HEK293 (cell line): ENCODE results near the gene FCMR.

Source experiments
- CTCF ChIP-seq: fragments of 450-650 bp; formaldehyde crosslinking; IDR thresholded peaks from 2 replicates; pipeline ENCODE4 v1.5.1; 2016; ENCODE audit warnings: missing biosample characterization, missing genetic modification characterization
- ZBTB1 ChIP-seq: fragments of 450-650 bp; formaldehyde crosslinking; IDR thresholded peaks from 2 replicates; pipeline ENCODE4 v1.5.1; 2016; ENCODE audit warnings: missing biosample characterization, missing genetic modification characterization
- ZBTB7A ChIP-seq: fragments of 450-650 bp; formaldehyde crosslinking; IDR thresholded peaks from 2 replicates; pipeline ENCODE4 v1.5.1; 2016; ENCODE audit warnings: low read depth, missing biosample characterization, missing genetic modification characterization
- ZNF18 ChIP-seq: fragments of 450-650 bp; formaldehyde crosslinking; IDR thresholded peaks from 2 replicates; pipeline ENCODE4 v1.5.1; 2016; ENCODE audit warnings: missing biosample characterization, missing genetic modification characterization
- ZNF19 ChIP-seq: fragments of 450-650 bp; formaldehyde crosslinking; IDR thresholded peaks from 2 replicates; pipeline ENCODE4; 2016; ENCODE audit warnings: missing biosample characterization, missing genetic modification characterization, low read depth
- TF ChIP-seq, protein P1 (sequence below): fragments of 450-650 bp; formaldehyde crosslinking; IDR thresholded peaks from 2 replicates; pipeline ENCODE4 v1.5.1; 2017; ENCODE audit warnings: missing biosample characterization, missing genetic modification characterization
- TF ChIP-seq, protein P2 (sequence below): fragments of 450-650 bp; formaldehyde crosslinking; IDR thresholded peaks from 2 replicates; pipeline ENCODE4 v1.5.1; 2016; ENCODE audit warnings: missing biosample characterization, missing genetic modification characterization

DNA sequence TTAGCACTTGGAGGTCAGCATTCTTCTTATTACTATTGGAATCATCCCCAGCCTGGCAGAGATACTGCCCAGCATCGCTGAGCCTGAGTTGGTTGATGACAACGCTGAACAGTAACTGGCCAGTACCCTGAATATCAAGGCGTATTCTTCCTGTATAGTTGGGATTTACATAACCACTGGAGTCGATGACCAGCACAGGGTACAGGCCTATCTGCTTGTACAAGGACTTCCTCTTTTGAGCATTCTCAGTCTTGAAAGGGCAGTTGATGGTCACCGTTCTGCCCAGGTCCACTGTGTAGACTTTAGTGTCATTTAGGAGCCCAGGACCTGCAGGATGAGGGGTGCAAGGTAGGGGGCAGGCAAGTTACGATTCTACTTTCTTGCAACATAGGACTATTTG is 15.7 kb upstream of the FCMR start:
- no peak for TF ChIP-seq CTCF (tag by site-specific recombination)
- no peak for TF ChIP-seq ZBTB7A (tag by site-specific recombination)
- TF ChIP-seq, protein P1, sequence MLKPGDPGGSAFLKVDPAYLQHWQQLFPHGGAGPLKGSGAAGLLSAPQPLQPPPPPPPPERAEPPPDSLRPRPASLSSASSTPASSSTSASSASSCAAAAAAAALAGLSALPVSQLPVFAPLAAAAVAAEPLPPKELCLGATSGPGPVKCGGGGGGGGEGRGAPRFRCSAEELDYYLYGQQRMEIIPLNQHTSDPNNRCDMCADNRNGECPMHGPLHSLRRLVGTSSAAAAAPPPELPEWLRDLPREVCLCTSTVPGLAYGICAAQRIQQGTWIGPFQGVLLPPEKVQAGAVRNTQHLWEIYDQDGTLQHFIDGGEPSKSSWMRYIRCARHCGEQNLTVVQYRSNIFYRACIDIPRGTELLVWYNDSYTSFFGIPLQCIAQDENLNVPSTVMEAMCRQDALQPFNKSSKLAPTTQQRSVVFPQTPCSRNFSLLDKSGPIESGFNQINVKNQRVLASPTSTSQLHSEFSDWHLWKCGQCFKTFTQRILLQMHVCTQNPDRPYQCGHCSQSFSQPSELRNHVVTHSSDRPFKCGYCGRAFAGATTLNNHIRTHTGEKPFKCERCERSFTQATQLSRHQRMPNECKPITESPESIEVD, result no peak
- no peak for TF ChIP-seq ZNF18 (tag by site-specific recombination)
- no peak for TF ChIP-seq ZBTB1 (tag by site-specific recombination)
- TF ChIP-seq ZNF19, result no peak
- TF ChIP-seq, protein P2, sequence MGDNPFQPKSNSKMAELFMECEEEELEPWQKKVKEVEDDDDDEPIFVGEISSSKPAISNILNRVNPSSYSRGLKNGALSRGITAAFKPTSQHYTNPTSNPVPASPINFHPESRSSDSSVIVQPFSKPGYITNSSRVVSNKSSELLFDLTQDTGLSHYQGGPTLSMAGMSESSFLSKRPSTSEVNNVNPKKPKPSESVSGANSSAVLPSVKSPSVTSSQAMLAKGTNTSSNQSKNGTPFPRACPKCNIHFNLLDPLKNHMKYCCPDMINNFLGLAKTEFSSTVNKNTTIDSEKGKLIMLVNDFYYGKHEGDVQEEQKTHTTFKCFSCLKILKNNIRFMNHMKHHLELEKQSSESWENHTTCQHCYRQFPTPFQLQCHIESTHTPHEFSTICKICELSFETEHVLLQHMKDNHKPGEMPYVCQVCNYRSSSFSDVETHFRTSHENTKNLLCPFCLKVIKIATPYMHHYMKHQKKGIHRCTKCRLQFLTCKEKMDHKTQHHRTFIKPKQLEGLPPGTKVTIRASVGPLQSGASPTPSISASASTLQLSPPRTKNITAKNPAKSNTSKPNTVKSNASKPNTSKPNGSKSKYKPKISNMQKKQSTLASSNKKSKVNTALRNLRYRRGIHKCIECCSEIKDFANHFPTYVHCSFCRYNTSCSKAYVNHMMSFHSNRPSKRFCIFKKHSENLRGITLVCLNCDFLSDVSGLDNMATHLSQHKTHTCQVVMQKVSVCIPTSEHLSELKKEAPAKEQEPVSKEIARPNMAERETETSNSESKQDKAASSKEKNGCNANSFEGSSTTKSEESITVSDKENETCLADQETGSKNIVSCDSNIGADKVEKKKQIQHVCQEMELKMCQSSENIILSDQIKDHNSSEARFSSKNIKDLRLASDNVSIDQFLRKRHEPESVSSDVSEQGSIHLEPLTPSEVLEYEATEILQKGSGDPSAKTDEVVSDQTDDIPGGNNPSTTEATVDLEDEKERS (tag by site-specific recombination), result no peak
